Measurements from ENCODE around the gene EP400.
A peak's percentile ranks its signal among the peaks of the same experiment; 100 is the strongest.

The EP400 gene

DNA sequence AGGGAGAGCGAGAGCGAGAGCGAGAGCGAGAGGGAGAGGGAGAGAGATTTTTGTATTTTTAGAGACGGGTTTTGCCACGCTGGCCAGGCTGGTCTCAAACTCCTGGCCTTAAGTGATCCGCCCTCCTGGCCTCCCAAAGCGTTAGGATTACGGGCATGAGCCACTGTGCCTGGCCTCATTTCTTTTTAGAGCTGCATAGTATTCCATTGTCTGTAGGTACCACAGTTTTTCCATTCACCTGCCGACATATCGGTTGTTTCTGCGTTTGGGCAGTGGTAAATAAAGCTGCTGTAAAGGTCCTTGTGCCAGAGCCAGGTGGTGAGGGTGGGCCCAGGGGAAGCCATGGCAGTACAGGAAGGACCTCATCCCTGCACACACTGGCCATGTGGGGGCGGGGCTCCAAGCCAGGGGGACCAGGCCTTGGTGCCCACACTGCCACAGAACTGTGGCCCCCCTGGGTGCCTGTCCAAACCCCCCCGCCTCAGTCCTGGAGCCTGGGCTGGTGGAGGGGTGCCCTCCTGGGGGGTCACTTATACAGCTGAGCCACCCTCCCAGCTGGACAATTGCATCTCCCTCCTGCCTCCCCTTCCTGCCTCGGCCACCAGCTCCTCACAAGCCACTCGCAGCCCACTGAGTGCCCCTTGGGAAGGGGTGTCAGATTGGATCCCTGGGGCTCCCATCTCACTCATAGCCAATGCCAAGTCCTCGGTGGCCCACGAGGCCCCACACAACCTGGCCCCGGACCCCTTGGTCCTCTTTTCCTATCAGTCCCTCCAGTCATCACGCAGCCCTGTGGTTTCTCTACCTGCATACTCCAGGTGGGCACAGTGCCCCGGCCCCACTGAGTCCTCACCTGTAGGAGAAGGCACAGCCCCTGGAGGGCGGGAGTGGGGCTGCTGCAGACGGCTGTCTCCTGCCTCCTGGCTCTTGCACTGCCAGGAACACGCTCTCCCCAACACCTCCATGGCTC lies 22.3 kb upstream of the EP400 start:
- no peak for DNase-seq

DNA sequence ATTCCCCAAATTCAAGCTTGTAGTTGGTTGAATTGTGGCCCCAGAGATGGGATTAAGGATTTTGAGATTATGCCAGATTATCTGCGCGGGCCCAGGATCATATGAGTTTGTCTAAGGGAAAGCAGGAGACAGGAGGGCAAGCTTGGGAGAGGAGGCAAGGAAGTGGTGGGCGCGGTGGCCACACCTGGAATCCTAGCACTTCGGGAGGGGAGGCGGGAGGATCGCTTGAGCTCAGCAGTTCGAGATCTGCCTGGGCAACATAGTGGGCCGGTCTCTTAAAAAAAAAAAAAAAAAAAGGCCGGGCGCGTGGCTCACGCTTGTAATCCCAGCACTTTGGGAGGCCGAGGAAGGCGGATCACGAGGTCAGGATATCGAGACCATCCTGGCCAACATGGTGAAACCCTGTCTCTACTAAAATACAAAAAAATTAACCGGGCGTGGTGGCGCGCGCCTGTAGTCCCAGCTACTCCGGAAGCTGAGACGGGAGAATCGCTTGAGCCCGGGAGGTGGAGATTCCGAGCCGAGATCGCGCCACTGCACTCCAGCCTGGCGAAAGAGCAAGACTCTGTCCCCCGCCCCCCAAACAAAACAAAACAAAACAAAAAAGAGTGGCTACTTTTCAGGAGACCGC lies 21.5 kb upstream of the EP400 start:
- peak in 1 of 2 experiments; percentile 43 for DNase-seq

- peak; percentile 92 to 93 for DNase-seq
These were observed 20.8 kb upstream of the EP400 start, which contains the start of gene PUS1 for GRCh38 chr12:131928711-131929580. PUS1 (plus strand) TSS chr12:131929276; CDS start chr12:131929723, 447 bp downstream.

- peak; percentile 30 to 41 for DNase-seq
These were observed 19.9 kb upstream of the EP400 start for GRCh38 chr12:131929581-131930456.

GRCh38 chr12:131930510-131930909 lies 19.2 kb upstream of the EP400 start:
- no peak for DNase-seq

- DNase-seq: no peak
These were observed 16.4 kb upstream of the EP400 start for GRCh38 chr12:131933387-131933786.

- no peak for DNase-seq
These were observed 15.2 kb upstream of the EP400 start for GRCh38 chr12:131934535-131934934.

GRCh38 chr12:131938082-131938481 lies 11.7 kb upstream of the EP400 start:
- DNase-seq: no peak

DNA sequence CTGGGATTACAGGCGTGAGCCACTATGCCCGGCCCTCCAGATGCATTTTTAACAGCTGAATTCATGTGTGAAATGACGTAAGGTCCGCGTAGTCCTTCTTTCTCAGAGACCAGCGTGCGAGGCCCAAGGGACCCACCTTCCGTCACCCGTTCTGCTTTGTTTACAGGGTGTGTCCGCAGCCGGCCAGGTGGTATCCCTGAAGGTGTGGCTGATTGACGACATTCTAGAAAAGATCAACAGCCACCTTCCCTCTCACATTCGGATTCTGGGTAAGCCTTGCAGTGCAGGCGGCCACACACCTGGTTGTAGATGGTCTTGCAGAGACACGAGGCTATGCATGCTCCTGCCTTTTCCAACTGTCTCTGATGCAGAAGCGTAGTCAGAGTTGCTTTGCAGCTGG lies 10.7 kb upstream of the EP400 start:
- no peak for DNase-seq

GRCh38 chr12:131940141-131940547 lies 9.6 kb upstream of the EP400 start:
- DNase-seq: no peak

DNA sequence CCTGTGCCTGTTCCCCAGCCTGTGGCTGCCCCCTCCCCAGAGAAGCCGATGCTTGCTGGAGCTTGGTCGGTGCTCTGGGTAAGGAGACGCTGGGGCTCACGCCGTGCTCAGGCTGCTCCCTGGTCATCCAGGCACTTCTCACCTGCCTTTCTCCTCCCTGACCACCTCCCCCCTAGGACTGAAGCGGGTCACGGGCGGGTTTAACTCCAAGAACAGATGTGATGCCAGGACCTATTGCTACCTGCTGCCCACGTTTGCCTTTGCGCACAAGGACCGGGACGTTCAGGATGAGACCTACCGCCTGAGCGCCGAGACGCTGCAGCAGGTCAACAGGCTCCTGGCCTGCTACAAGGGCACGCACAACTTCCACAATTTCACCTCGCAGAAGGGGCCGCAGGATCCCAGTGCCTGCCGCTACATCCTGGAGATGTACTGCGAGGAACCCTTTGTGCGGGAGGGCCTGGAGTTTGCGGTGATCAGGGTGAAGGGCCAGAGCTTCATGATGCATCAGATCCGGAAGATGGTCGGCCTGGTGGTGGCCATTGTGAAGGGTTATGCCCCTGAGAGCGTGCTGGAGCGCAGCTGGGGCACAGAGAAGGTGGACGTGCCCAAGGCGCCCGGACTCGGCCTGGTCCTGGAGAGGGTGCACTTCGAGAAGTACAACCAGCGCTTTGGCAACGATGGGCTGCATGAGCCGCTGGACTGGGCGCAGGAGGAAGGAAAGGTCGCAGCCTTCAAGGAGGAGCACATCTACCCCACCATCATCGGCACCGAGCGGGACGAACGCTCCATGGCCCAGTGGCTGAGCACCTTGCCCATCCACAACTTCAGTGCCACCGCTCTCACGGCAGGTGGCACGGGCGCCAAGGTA lies 8.4 kb upstream of the EP400 start:
- DNase-seq: no peak

DNA sequence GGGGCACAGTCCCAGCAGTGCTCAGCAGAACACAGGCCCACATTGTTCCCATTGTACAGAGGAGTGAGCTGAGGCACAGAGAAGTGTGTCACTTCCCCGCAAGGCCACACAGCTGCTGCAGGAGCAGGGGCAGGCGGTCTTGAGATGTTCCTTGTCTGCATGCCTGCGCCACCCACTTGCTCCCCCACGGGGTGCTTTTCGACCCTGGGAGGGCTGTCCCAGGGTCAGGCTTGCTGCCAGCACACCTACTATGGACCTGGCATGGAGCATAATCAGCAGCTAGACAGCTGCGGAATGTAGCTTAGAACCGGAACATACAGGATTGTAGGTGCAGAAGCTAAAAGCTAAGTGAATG lies 7.8 kb upstream of the EP400 start:
- DNase-seq: no peak

GRCh38 chr12:131942671-131943070 lies 7.1 kb upstream of the EP400 start:
- DNase-seq: no peak

DNA sequence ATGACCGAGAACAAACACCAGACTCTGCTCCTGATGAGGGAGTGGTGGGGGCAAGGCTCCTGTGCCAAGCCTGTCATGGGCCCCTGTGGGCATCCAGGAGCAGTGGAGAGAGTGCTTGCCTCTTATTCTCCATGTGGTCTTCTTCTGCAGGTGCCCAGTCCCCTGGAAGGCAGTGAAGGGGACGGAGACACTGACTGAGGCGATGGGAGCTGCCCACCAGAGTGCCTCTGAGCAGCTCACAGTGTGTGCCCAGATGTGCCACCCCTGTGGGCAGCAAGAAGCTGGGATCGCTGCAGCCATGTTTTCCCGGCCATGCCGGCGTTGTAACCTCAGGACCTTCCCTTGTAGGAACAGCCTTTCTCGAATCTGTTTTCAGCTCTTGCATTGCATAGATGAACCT lies 6.4 kb upstream of the EP400 start:
- DNase-seq: no peak

DNA sequence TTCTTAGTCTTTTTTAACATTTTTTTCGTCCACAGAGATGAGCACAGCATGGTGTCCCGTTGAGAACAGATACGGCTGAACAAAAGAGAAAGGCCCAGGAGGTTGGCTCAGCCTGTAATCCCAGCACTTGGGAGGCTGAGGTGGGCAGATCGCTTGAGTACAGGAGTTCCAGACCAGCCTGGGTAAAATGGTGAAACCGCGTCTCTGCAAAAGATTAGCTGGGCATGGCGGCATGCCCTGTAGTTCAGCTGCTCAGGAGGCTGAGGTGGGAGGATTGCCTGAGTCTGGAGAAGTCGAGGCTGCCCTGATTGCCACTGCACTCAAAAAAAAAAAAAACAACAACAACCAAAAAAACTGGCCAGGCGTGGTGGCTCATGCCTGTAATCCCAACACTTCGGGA lies 5.9 kb upstream of the EP400 start:
- no peak for DNase-seq

DNA sequence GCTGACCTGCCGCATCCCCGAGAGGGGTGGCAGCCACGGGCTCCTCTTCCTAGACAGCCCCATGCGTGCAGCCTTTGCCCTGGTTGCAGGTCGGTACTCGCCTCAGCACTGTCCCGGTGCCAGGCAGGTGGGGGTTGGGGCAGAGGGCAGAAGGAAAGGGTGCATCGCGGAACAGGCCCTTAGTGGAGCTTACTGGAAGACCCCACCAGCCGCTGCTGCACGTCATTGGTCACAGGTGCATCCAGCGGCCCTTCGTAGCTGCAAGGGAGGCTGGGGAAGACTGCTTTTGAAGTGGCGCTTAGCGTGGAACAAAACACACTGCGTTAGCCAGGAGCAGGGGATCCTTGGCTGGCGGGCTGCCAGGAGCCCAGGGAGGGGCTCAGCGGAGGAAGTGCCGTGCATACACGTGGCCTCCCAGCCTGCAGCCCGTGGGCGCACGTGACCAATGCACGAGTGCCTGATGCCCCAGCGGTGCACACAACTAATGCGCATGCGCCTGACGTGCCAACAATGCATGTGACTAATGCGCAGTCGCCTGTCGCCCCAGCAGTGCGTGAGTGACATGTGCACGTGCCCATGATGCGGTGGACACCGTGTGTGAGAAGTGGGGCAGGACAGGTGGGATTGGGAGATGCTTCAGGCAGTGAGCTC lies 5.0 kb upstream of the EP400 start:
- no peak for DNase-seq

DNA sequence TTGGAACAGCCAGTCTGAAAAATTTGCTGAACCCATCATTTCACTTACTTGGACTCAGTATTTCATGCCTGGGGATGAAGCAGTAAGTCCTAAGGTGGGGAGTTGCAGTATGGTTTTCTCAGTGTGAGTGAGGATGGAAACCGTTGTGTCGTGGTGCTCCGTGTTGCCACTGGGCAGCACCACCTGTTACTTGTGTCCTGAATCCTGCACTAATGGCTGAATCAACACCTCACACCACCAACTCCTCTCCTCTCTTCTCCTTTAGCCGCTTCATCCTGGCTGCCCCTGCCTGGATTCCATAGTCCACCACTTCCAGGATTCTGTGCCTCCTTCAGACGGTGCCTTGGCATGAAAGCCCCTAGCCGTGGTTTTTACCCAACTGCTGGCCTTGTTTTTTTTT lies 3.0 kb upstream of the EP400 start:
- no peak for DNase-seq

- no peak for DNase-seq
These were observed 2.2 kb upstream of the EP400 start for GRCh38 chr12:131947482-131948027.

GRCh38 chr12:131948166-131948712 lies 1.5 kb upstream of the EP400 start:
- DNase-seq: no peak

Data from activated CD4-positive, alpha-beta T cell treated with anti-CD3 and anti-CD28 coated beads, Interleukin-2, amount 50 U/mL, for 48 hours (primary cell).